HEK293 (cell line): Measurements from ENCODE around the gene SAPCD1.

Source experiments
- BCL11A ChIP-seq: fragments of 450-650 bp; formaldehyde crosslinking; IDR thresholded peaks from 2 replicates; pipeline ENCODE4 v1.5.1; 2016; ENCODE audit warnings: low read depth, missing biosample characterization, missing genetic modification characterization
- ELK4 ChIP-seq: IDR thresholded peaks from 2 replicates; pipeline ENCODE4 v1.6.1; 2011; ENCODE audit warnings: mild to moderate bottlenecking, low read depth, low read length, borderline replicate concordance
- GFI1B ChIP-seq: fragments of 450-650 bp; formaldehyde crosslinking; IDR thresholded peaks from 2 replicates; pipeline ENCODE4 v1.5.1; 2016; ENCODE audit warnings: missing biosample characterization, missing genetic modification characterization
- GLI2 ChIP-seq: fragments of 450-650 bp; formaldehyde crosslinking; IDR thresholded peaks from 2 replicates; pipeline ENCODE4; 2017; ENCODE audit warnings: missing biosample characterization, missing genetic modification characterization, low read depth, borderline replicate concordance
- HIC1 ChIP-seq: fragments of 450-650 bp; formaldehyde crosslinking; IDR thresholded peaks from 2 replicates; pipeline ENCODE4 v1.5.1; 2016; ENCODE audit warnings: missing biosample characterization, missing genetic modification characterization
- HOXA7 ChIP-seq: sonication (generic); formaldehyde crosslinking; IDR thresholded peaks from 2 replicates; pipeline ENCODE4 v1.8.1; 2022; ENCODE audit warnings: missing genetic modification reagents, borderline replicate concordance
- HOXC10 ChIP-seq: sonication (generic); formaldehyde crosslinking; IDR thresholded peaks from 2 replicates; pipeline ENCODE4 v1.8.1; 2023; ENCODE audit warnings: mild to moderate bottlenecking, missing genetic modification reagents
- IKZF3 ChIP-seq: fragments of 450-650 bp; IDR thresholded peaks from 2 replicates; pipeline ENCODE4 v1.5.0; 2018; ENCODE audit warnings: missing biosample characterization, mild to moderate bottlenecking, missing genetic modification characterization, moderate library complexity
- KLF9 ChIP-seq: fragments of 450-650 bp; formaldehyde crosslinking; IDR thresholded peaks from 2 replicates; pipeline ENCODE4 v1.5.1; 2016; ENCODE audit warnings: missing biosample characterization, missing genetic modification characterization, low read depth
- SP7 ChIP-seq: fragments of 450-650 bp; formaldehyde crosslinking; IDR thresholded peaks from 2 replicates; pipeline ENCODE4 v1.5.1; 2016; ENCODE audit warnings: missing biosample characterization, missing genetic modification characterization
- YY1 ChIP-seq: fragments of 450-650 bp; formaldehyde crosslinking; IDR thresholded peaks from 2 replicates; pipeline ENCODE4 v1.5.1; 2018; ENCODE audit warnings: missing biosample characterization, missing genetic modification characterization
- ZBTB7A ChIP-seq: fragments of 450-650 bp; formaldehyde crosslinking; IDR thresholded peaks from 2 replicates; pipeline ENCODE4 v1.5.1; 2016; ENCODE audit warnings: low read depth, missing biosample characterization, missing genetic modification characterization
- ZBTB8A ChIP-seq: fragments of 450-650 bp; formaldehyde crosslinking; IDR thresholded peaks from 2 replicates; pipeline ENCODE4 v1.5.1; 2016; ENCODE audit warnings: missing biosample characterization, missing genetic modification characterization
- ZFP41 ChIP-seq: fragments of 450-650 bp; formaldehyde crosslinking; IDR thresholded peaks from 2 replicates; pipeline ENCODE4 v1.5.1; 2016; ENCODE audit warnings: missing biosample characterization, missing genetic modification characterization, borderline replicate concordance
- ZFP69B ChIP-seq: fragments of 450-650 bp; formaldehyde crosslinking; IDR thresholded peaks from 2 replicates; pipeline ENCODE4 v1.5.1; 2016; ENCODE audit warnings: missing biosample characterization, missing genetic modification characterization
- ZNF133 ChIP-seq: fragments of 450-650 bp; formaldehyde crosslinking; IDR thresholded peaks from 2 replicates; pipeline ENCODE4 v1.5.1; 2016; ENCODE audit warnings: missing biosample characterization, missing genetic modification characterization
- ZNF146 ChIP-seq: fragments of 450-650 bp; formaldehyde crosslinking; IDR thresholded peaks from 2 replicates; pipeline ENCODE4 v1.5.1; 2016; ENCODE audit warnings: missing biosample characterization, missing genetic modification characterization
- ZNF169 ChIP-seq: fragments of 450-650 bp; formaldehyde crosslinking; IDR thresholded peaks from 2 replicates; pipeline ENCODE4 v1.5.1; 2016; ENCODE audit warnings: missing biosample characterization, missing genetic modification characterization
- ZNF202 ChIP-seq: fragments of 450-650 bp; formaldehyde crosslinking; IDR thresholded peaks from 2 replicates; pipeline ENCODE4 v1.5.1; 2016; ENCODE audit warnings: missing biosample characterization, missing genetic modification characterization, borderline replicate concordance
- ZNF341 ChIP-seq: fragments of 450-650 bp; formaldehyde crosslinking; IDR thresholded peaks from 2 replicates; pipeline ENCODE4; 2016; ENCODE audit warnings: low read depth, missing biosample characterization, missing genetic modification characterization
- ZNF449 ChIP-seq: fragments of 450-650 bp; formaldehyde crosslinking; IDR thresholded peaks from 2 replicates; pipeline ENCODE4 v1.5.1; 2017; ENCODE audit warnings: missing biosample characterization, mild to moderate bottlenecking, missing genetic modification characterization, moderate library complexity
- ZNF501 ChIP-seq: fragments of 450-650 bp; formaldehyde crosslinking; IDR thresholded peaks from 2 replicates; pipeline ENCODE4 v1.5.1; 2016; ENCODE audit warnings: missing biosample characterization, missing genetic modification characterization
- ZNF513 ChIP-seq: fragments of 450-650 bp; IDR thresholded peaks from 2 replicates; pipeline ENCODE4 v1.5.1; 2018; ENCODE audit warnings: missing biosample characterization, missing genetic modification characterization
- ZNF518A ChIP-seq: fragments of 450-650 bp; formaldehyde crosslinking; conservative IDR thresholded peaks from 2 replicates; pipeline ENCODE4 v1.5.1; 2016; ENCODE audit warnings: low read depth, missing biosample characterization, missing genetic modification characterization
- ZNF529 ChIP-seq: fragments of 450-650 bp; formaldehyde crosslinking; IDR thresholded peaks from 2 replicates; pipeline ENCODE4 v1.5.1; 2017; ENCODE audit warnings: missing genetic modification characterization, missing biosample characterization; ENCODE audit not compliant: insufficient replicate concordance
- ZNF555 ChIP-seq: fragments of 450-650 bp; formaldehyde crosslinking; conservative IDR thresholded peaks from 2 replicates; pipeline ENCODE4 v1.5.1; 2017; ENCODE audit warnings: missing biosample characterization, mild to moderate bottlenecking, missing genetic modification characterization, inconsistent platforms
- ZNF658 ChIP-seq: fragments of 450-650 bp; formaldehyde crosslinking; IDR thresholded peaks from 2 replicates; pipeline ENCODE4; 2016; ENCODE audit warnings: missing biosample characterization, missing genetic modification characterization
- ZNF677 ChIP-seq: fragments of 450-650 bp; IDR thresholded peaks from 2 replicates; pipeline ENCODE4 v1.5.0; 2018; ENCODE audit warnings: missing biosample characterization, mild to moderate bottlenecking, missing genetic modification characterization, moderate library complexity
- ZNF701 ChIP-seq: fragments of 450-650 bp; formaldehyde crosslinking; IDR thresholded peaks from 2 replicates; pipeline ENCODE4 v1.5.1; 2016; ENCODE audit warnings: missing biosample characterization, missing genetic modification characterization

SAPCD1 gene

GRCh38 chr6:31715022-31715958 is 47.2 kb upstream of the SAPCD1 start, which contains the start of gene LY6G6D (continued):
- no peak for TF ChIP-seq ZNF146
- TF ChIP-seq GFI1B (tag by site-specific recombination) = no peak
- no peak for TF ChIP-seq ZNF169 (tag by site-specific recombination)
- no peak for TF ChIP-seq ZNF501 (tag by site-specific recombination)
- peak; percentile 43; the same call in 1 of the 2 replicates for TF ChIP-seq ZFP69B (tag by site-specific recombination)
- no peak for TF ChIP-seq HOXC10
- 0 out of 2 replicates have a peak, but pooled peaks have one; percentile 11 for TF ChIP-seq IKZF3 (tag by site-specific recombination)
- no peak for TF ChIP-seq SP7
- TF ChIP-seq ZFP41 (tag by site-specific recombination) = no peak
- TF ChIP-seq ZNF202 = no peak
- TF ChIP-seq ZNF529 (tag by site-specific recombination) = no peak
- no peak for TF ChIP-seq ZNF555 (tag by site-specific recombination)
- peak; percentile 53 for TF ChIP-seq ZBTB8A (tag by site-specific recombination)
- TF ChIP-seq YY1 (tag by site-specific recombination) = no peak
- no peak for TF ChIP-seq ZNF133 (tag by site-specific recombination)
- TF ChIP-seq ZNF658 = no peak
- no peak for TF ChIP-seq HOXA7
- no peak for TF ChIP-seq ELK4
- no peak for TF ChIP-seq ZNF701 (tag by site-specific recombination)
- no peak for TF ChIP-seq ZBTB7A (tag by site-specific recombination)
- TF ChIP-seq ZNF449 (tag by site-specific recombination) = no peak
- TF ChIP-seq ZNF513 (tag by site-specific recombination) = no peak
- TF ChIP-seq GLI2 = no peak
- no peak for TF ChIP-seq KLF9 (tag by site-specific recombination)
- no peak for TF ChIP-seq HIC1 (tag by site-specific recombination)
- TF ChIP-seq BCL11A (tag by site-specific recombination) = no peak
- no peak for TF ChIP-seq ZNF677
- TF ChIP-seq ZNF518A = no peak
- peak; percentile 19; the same call in 1 of the 2 replicates for TF ChIP-seq ZNF341
